ENCODE results near the gene TSPAN5.

TSPAN5 gene

DNA sequence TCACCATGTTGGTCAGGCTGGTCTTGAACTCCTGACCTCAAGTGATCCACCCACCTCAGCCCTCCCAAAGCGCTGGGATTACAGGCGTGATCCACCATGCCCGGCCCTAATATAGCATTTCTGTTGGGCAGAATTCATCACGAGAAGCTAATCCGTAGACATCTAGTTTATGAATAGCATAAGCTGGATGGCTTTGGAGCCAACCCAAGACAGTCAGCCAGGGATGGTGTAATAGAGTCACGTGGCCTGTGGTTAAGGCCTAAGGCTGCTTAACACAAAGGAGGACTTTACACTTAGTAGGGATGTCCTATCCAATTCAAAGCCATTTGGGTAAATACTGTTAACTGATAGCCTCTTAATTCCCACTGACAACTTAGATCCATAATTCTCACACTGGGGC, 223.6 kb downstream of the TSPAN5 start:
- no peak overlapping the region for H3K4me3 ChIP-seq (ENCODE audit: low read depth, low read length)
- TF ChIP-seq CTCF (IDR thresholded peaks at IDR 0.05; ENCODE audit: low read depth, low read length), result no peak

DNA sequence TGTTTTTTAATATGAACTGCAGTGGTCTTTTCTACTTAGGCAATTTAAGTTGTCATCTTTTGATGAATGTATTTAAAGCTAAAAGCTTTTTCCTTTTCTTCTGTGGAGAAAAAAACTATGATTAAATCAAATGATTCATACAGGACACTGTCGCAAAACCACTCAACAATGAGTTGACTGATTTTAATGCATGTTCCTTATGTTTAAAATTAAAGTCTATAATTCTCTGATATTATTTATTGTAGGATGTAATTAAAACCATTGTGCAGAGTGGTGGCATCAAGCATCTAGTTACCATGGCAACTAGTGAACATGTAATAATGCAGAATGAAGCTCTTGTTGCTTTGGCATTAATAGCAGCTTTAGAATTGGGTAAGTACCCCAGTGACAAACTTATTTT, 224.7 kb downstream of the TSPAN5 start:
- H3K4me3 ChIP-seq (ENCODE audit: low read depth, low read length), result no peak overlapping the region

GRCh38 chr4:98430708-98431403, 227.6 kb downstream of the TSPAN5 start:
- no peak for TF ChIP-seq CTCF (IDR thresholded peaks at IDR 0.05; ENCODE audit: low read depth, low read length)
- no peak overlapping the region for H3K4me3 ChIP-seq (ENCODE audit: low read depth, low read length)

More for the DNA sequence above, 224.7 kb downstream of the TSPAN5 start:
- TF ChIP-seq CTCF (IDR thresholded peaks at IDR 0.05; ENCODE audit: low read depth, low read length), result no peak

DNA sequence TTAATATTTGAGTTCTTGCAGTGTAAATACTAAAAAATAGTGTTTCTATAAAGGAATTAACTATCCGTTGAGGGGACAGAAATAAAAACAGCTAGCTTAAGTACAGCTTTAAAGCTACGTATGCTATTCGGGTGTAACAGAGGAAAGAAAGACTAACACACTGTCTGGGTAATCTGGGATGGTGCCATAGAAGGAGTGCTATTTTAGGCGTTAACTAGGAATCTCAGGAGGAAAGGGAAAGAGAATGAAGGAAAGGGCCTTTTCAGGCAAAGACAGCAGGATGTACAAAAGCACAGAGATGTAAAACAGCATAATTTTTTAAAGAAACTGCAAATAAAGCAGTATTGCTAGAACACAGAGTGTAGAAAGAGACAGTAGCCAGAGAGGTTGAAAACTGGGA, 235.4 kb downstream of the TSPAN5 start:
- H3K4me3 ChIP-seq (ENCODE audit: low read depth, low read length), result no peak overlapping the region
- TF ChIP-seq CTCF (IDR thresholded peaks at IDR 0.05; ENCODE audit: low read depth, low read length), result no peak

GRCh38 chr4:98421111-98421510, 237.3 kb downstream of the TSPAN5 start:
- H3K4me3 ChIP-seq (ENCODE audit: low read depth, low read length), result no peak overlapping the region
- no peak for TF ChIP-seq CTCF (IDR thresholded peaks at IDR 0.05; ENCODE audit: low read depth, low read length)

All from WI38 (cell line).